Stimulated activated CD4-positive, alpha-beta T cell treated with anti-CD3 and anti-CD28 coated beads, TNF-alpha, amount 100 ng/mL, for 48 hours (primary cell): ENCODE measurements around the gene DUSP2.
A peak's percentile ranks its signal among the peaks of the same experiment; 100 is the strongest.

ENCODE experiments used
- DNase-seq, 3 donors: peaks; one replicate each; pipeline ENCODE4 v3.0.0-alpha.2; 2020; ENCODE audit warnings: low read depth in 3 of 3

Gene DUSP2

GRCh38 chr2:96145036-96145847, at the start of gene DUSP2:
DUSP2 (minus strand) TSS chr2:96145440; CDS start chr2:96145354, 86 bp downstream.
- peak; percentile 88 to 94 (median 91) for DNase-seq

- no peak for DNase-seq
Measured at GRCh38 chr2:96191937-96192670, 46.9 kb upstream of the DUSP2 start.

- no peak for DNase-seq
Measured at GRCh38 chr2:96188821-96189526, 43.7 kb upstream of the DUSP2 start.

- DNase-seq = no peak
Measured at GRCh38 chr2:96186562-96186961, 41.3 kb upstream of the DUSP2 start.

GRCh38 chr2:96185516-96185915, 40.3 kb upstream of the DUSP2 start:
- no peak for DNase-seq

- DNase-seq = no peak
Measured at GRCh38 chr2:96184989-96185388, 39.7 kb upstream of the DUSP2 start.

- DNase-seq = no peak
Measured at GRCh38 chr2:96184188-96184587, 38.9 kb upstream of the DUSP2 start.

- DNase-seq = no peak
Measured at GRCh38 chr2:96181529-96181928, 36.3 kb upstream of the DUSP2 start.

- no peak for DNase-seq
Measured at GRCh38 chr2:96180521-96180920, 35.3 kb upstream of the DUSP2 start.

- no peak for DNase-seq
Measured at GRCh38 chr2:96180002-96180401, 34.8 kb upstream of the DUSP2 start.

- no peak for DNase-seq
Measured at GRCh38 chr2:96176661-96177060, 31.4 kb upstream of the DUSP2 start.

- no peak for DNase-seq
Measured at GRCh38 chr2:96175951-96176350, 30.7 kb upstream of the DUSP2 start.

GRCh38 chr2:96174251-96175144, 29.3 kb upstream of the DUSP2 start:
- DNase-seq = peak; percentile 71 to 82 (median 76)

- DNase-seq = no peak
Measured at GRCh38 chr2:96171831-96172230, 26.6 kb upstream of the DUSP2 start.

- DNase-seq = no peak
Measured at GRCh38 chr2:96170626-96171025, 25.4 kb upstream of the DUSP2 start.

GRCh38 chr2:96169868-96170507, 24.7 kb upstream of the DUSP2 start:
- no peak for DNase-seq

- DNase-seq = no peak
Measured at GRCh38 chr2:96167407-96168013, 22.3 kb upstream of the DUSP2 start.

- DNase-seq = peak in 1 of 3 donors; percentile 70
Measured at GRCh38 chr2:96164459-96165184, 19.4 kb upstream of the DUSP2 start.

- peak in 2 of 3 donors; percentile 78 to 80 for DNase-seq
Measured at GRCh38 chr2:96163768-96164429, 18.7 kb upstream of the DUSP2 start.
